NB4 (cell line): Measurements from ENCODE around the gene FICD.
"Not testable (repeated sequence)": the region's sequence is repeated elsewhere in the genome, so short reads cannot be mapped to it uniquely, and the experiment has no call there.

Source experiments
- CTCF ChIP-seq: IDR thresholded peaks from one replicate; pipeline ENCODE4 v1.5.1; 2012; ENCODE audit warnings: low read depth, low read length
- MAX ChIP-seq: IDR thresholded peaks from 2 replicates; pipeline ENCODE4 v1.6.1; 2011; ENCODE audit warnings: low read depth, low read length

DNA sequence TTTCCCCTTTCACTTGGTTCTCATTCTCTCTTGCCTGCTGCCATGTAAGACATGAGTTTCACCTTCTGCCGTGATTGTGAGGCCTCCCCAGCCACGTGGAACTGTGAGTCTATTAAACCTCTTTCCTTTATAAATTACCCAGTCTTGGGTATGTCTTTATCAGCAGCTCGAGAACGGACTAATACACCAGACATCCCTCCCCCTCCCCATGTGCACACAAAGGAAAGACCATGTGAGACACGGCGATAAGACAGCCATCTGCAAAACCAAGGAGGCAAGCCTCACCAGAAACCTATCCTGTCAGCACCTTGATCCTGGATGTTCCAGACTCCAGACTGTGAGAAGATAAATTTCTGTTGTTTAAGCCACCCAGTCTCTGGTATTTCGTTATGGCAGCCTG, 29.7 kb upstream of the FICD start:
- not testable (repeated sequence) for TF ChIP-seq CTCF, MAX
